IMR-90 (cell line): ENCODE measurements around the gene COL25A1. TPM values are rescaled to one million over a fixed set of nuclear protein-coding genes. Genes with fewer than 3 reads are reported as not detected.

Experiments
- ATAC-seq: fragments of 200-7000 bp; cut with Tn5 transposase; 2 replicates; pipeline ENCODE4 v1.9.1; 2020; ENCODE audit warnings: low read depth, mild to moderate bottlenecking, moderate library complexity
- BruUV-seq: library from RNA; stranded (reverse); fragments of 400-500 nt; replicated peaks from 2 replicates; lab custom pipeline; 2021; lab: Mats Ljungman, UMichigan
- CTCF ChIA-PET: fragments of 300-600 bp; formaldehyde crosslinking; extraction: SDS; loops from one replicate; lab custom pipeline; 2021; ENCODE audit warnings: antibody characterized with exemption; lab: Yijun Ruan, JAX
- POLR2A ChIA-PET: fragments of 300-600 bp; sonication (Branson Sonifier 250); formaldehyde crosslinking; loops from one replicate; lab custom pipeline; 2022; ENCODE audit warnings: antibody characterized with exemption; ENCODE audit not compliant: unreplicated experiment; lab: Charles Lee
- DNase-seq: peaks from one replicate; pipeline ENCODE4 v3.0.0; 2013
- H2AFZ ChIP-seq: replicated peaks from 2 replicates; pipeline ENCODE3; 2013; ENCODE audit warnings: low read length, mild to moderate bottlenecking; ENCODE audit not compliant: poor library complexity
- H2AK5ac ChIP-seq: 2 replicates; pipeline ENCODE4 v1.6.1; 2013; ENCODE audit warnings: low read depth, low read length, inconsistent platforms
- H2AK9ac ChIP-seq: replicated peaks from 2 replicates; pipeline ENCODE3; 2013; ENCODE audit warnings: mild to moderate bottlenecking, low read depth, low read length, moderate library complexity; ENCODE audit not compliant: poor library complexity
- H2BK120ac ChIP-seq: 2 replicates; pipeline ENCODE4 v1.6.1; 2013; ENCODE audit warnings: low read depth, low read length, inconsistent platforms
- H2BK15ac ChIP-seq: 3 replicates; pipeline ENCODE4 v1.6.1; 2013; ENCODE audit warnings: low read depth, low read length, inconsistent platforms
- H2BK20ac ChIP-seq: 2 replicates; pipeline ENCODE4 v1.6.1; 2013; ENCODE audit warnings: low read depth, mild to moderate bottlenecking, inconsistent platforms, low read length, moderate library complexity
- H2BK5ac ChIP-seq: 2 replicates; pipeline ENCODE4 v1.6.1; 2013; ENCODE audit warnings: mild to moderate bottlenecking, low read depth, low read length, inconsistent platforms; ENCODE audit not compliant: poor library complexity, severe bottlenecking
- H3K14ac ChIP-seq: replicated peaks from 2 replicates; pipeline ENCODE4 v1.6.1; 2013; ENCODE audit warnings: low read depth, low read length, inconsistent platforms
- H3K18ac ChIP-seq: 2 replicates; pipeline ENCODE4 v1.6.1; 2013; ENCODE audit warnings: low read depth, low read length, control low read depth
- H3K23ac ChIP-seq: 2 replicates; pipeline ENCODE4 v1.6.1; 2013; ENCODE audit warnings: low read depth, low read length, inconsistent platforms
- H3K27ac ChIP-seq: 2 replicates; pipeline ENCODE4 v1.5.1; 2013; ENCODE audit warnings: mild to moderate bottlenecking, control low read depth, low read length; ENCODE audit not compliant: insufficient read depth
- H3K27me3 ChIP-seq: 2 replicates; pipeline ENCODE4 v1.6.1; 2013; ENCODE audit warnings: low read length; ENCODE audit not compliant: control insufficient read depth, insufficient read depth
- H3K36me3 ChIP-seq: 2 replicates; pipeline ENCODE4 v1.6.1; 2013; ENCODE audit warnings: low read length, mixed read lengths; ENCODE audit not compliant: control insufficient read depth, insufficient read depth
- H3K4ac ChIP-seq: 2 replicates; pipeline ENCODE4 v1.6.1; 2013; ENCODE audit warnings: low read depth, low read length, inconsistent platforms
- H3K4me1 ChIP-seq: 2 replicates; pipeline ENCODE4 v1.6.1; 2013; ENCODE audit warnings: low read length, mixed read lengths; ENCODE audit not compliant: control insufficient read depth, insufficient read depth
- H3K4me2 ChIP-seq: 2 replicates; pipeline ENCODE4 v1.6.1; 2013; ENCODE audit warnings: low read depth, mild to moderate bottlenecking, control low read depth, low read length, moderate library complexity
- H3K4me3 ChIP-seq: 2 replicates; pipeline ENCODE4 v1.5.1; 2013; ENCODE audit warnings: low read depth, mild to moderate bottlenecking, control low read depth, low read length, moderate library complexity; ENCODE audit not compliant: insufficient read depth
- H3K56ac ChIP-seq: 2 replicates; pipeline ENCODE4 v1.6.1; 2013; ENCODE audit warnings: low read length, inconsistent platforms; ENCODE audit not compliant: insufficient read depth; ENCODE audit errors: extremely low read depth
- H3K79me1 ChIP-seq, 2 experiments: 2 replicates each; pipeline ENCODE4 v1.6.1; 2013; ENCODE audit warnings: low read length in 2 of 2, inconsistent platforms in 1 of 2, low read depth in 1 of 2
- H3K9ac ChIP-seq: 2 replicates; pipeline ENCODE4 v1.6.1; 2013; ENCODE audit warnings: low read depth, low read length, control low read depth
- H3K9me1 ChIP-seq: 2 replicates; pipeline ENCODE4 v1.6.1; 2013; ENCODE audit warnings: low read length, inconsistent platforms; ENCODE audit not compliant: insufficient read depth
- H3K9me3 ChIP-seq: 2 replicates; pipeline ENCODE4 v1.6.1; 2013; ENCODE audit warnings: low read length; ENCODE audit not compliant: control insufficient read depth, insufficient read depth
- H4K20me1 ChIP-seq: 2 replicates; pipeline ENCODE4 v1.6.1; 2013; ENCODE audit warnings: low read length, inconsistent platforms; ENCODE audit not compliant: insufficient read depth
- H4K5ac ChIP-seq: 2 replicates; pipeline ENCODE4 v1.6.1; 2013; ENCODE audit warnings: mild to moderate bottlenecking, low read depth, low read length, control low read depth
- H4K8ac ChIP-seq, 2 experiments: 2 replicates each; pipeline ENCODE4 v1.6.1; 2013; ENCODE audit warnings: low read depth in 2 of 2, low read length in 2 of 2, control low read depth in 1 of 2, inconsistent platforms in 1 of 2
- H4K91ac ChIP-seq: 2 replicates; pipeline ENCODE4 v1.6.1; 2013; ENCODE audit warnings: low read depth, low read length, inconsistent platforms; ENCODE audit not compliant: insufficient read depth
- BHLHE40 ChIP-seq: fragments of 150-350 bp; IDR thresholded peaks from 2 replicates; pipeline ENCODE4 v1.6.1; 2016; ENCODE audit warnings: mild to moderate bottlenecking, low read depth, low read length
- CEBPB ChIP-seq: IDR thresholded peaks from 2 replicates; pipeline ENCODE4 v1.6.1; 2012; ENCODE audit warnings: low read depth, low read length, improper control_type of control experiment
- RAD21 ChIP-seq: IDR thresholded peaks from 2 replicates; pipeline ENCODE4 v1.6.1; 2012; ENCODE audit warnings: low read length, improper control_type of control experiment
- USF2 ChIP-seq: fragments of 150-350 bp; IDR thresholded peaks from 2 replicates; pipeline ENCODE4 v1.6.1; 2017; ENCODE audit warnings: mild to moderate bottlenecking, antibody characterized with exemption, low read length, low read depth
- WGBS, 2 experiments: methylation state at CpG; one replicate each; pipeline versions ENCODE4 v1.1.5 to v1.1.7; 2013; ENCODE audit warnings: missing lambda C conversion rate in 2 of 2; ENCODE audit not compliant: insufficient read length in 1 of 2; ENCODE audit errors: extremely low coverage in 2 of 2; 5-methylcytosine and 5-hydroxymethylcytosine counted together
- dilution Hi-C: fragments of 300-500 bp; cut with HindIII; formaldehyde crosslinking; loops from one replicate; pipeline ENCODE4 v1.14.3; 2018; ENCODE audit warnings: low sequenced_read_pairs; ENCODE audit not compliant: unreplicated experiment
- in situ Hi-C: fragments of 300-500 bp; cut with MboI; formaldehyde crosslinking; loops from 3 replicates; pipeline ENCODE4 v1.14.3; 2019; ENCODE audit warnings: low sequenced_read_pairs, inconsistent platforms, mixed read lengths
- intact Hi-C: fragments of 100-400 bp; cut with micrococcal nuclease; formaldehyde crosslinking; loops from 2 replicates; pipeline ENCODE4 v1.10.0; 2022
- polyA plus RNA-seq, 3 experiments: library from polyadenylated mRNA; depleted of rRNA; stranded (reverse); fragments of >200 nt; gene quantifications; 2 replicates each; pipeline ENCODE4 v1.2.3, GENCODE V29; 2012; ENCODE audit warnings: low replicate concordance in 1 of 3
- total RNA-seq: library from RNA; depleted of rRNA; stranded (reverse); fragments of >200 nt; gene quantifications from 2 replicates; pipeline ENCODE4 v1.2.3, GENCODE V29; 2012

COL25A1 gene
- total and polyA plus RNA-seq, 2 of the 4 experiments (the other 2 are of a cell fraction), result under 0.01 to 0.05 TPM

- H3K4me3 ChIP-seq, result no peak overlapping the region
- H2AK9ac ChIP-seq, result no peak overlapping the region
- H3K4ac ChIP-seq, result no peak overlapping the region
- ChIA-PET CTCF (no interaction called here), POLR2A (no interaction called here)
- H3K9ac ChIP-seq, result no peak overlapping the region
- no peak overlapping the region for H3K18ac ChIP-seq
- no peak overlapping the region for H2BK20ac ChIP-seq
- no peak overlapping the region for H2BK15ac ChIP-seq
- no peaks in the 10 kb centered on the region for H3K79me1 ChIP-seq
- no peaks in the 10 kb centered on the region for H3K36me3 ChIP-seq
- DNase-seq (no peak), ATAC-seq (no peak)
- H3K23ac ChIP-seq, result no peak overlapping the region
- H2BK120ac ChIP-seq, result no peak overlapping the region
- in situ Hi-C loops (no loop called here), dilution Hi-C loops (no loop called here), intact Hi-C loops (no loop called here)
- H3K4me2 ChIP-seq, result no peak overlapping the region
- H3K9me1 ChIP-seq, result no peaks in the 10 kb centered on the region
- peaks cover 3% of the 10 kb centered on the region for H3K4me1 ChIP-seq
- no peak overlapping the region for H4K8ac ChIP-seq
- no peak overlapping the region for H4K5ac ChIP-seq
- no peak overlapping the region for H2BK5ac ChIP-seq
- no peak overlapping the region for H2AK5ac ChIP-seq
- WGBS, 2 experiments, result no CpG with 5 or more reads among the region's 4 CpGs
- H4K91ac ChIP-seq, result no peak overlapping the region
- H2AFZ ChIP-seq, result no peak overlapping the region
- H3K14ac ChIP-seq, result no peak overlapping the region
- TF ChIP-seq USF2, result no peak
- TF ChIP-seq BHLHE40, result no peak
- TF ChIP-seq RAD21, result no peak
- no peak for TF ChIP-seq CEBPB
- H4K20me1 ChIP-seq, result no peaks in the 10 kb centered on the region
- H3K56ac ChIP-seq, result no peak overlapping the region
- no TSS peak for BruUV-seq
- no peaks in the 10 kb centered on the region for H3K27me3 ChIP-seq
- peaks cover 9% of the 10 kb centered on the region for H3K9me3 ChIP-seq
- H3K27ac ChIP-seq, result no peak overlapping the region
Measured at GRCh38 chr4:109020861-109021260, 281.6 kb downstream of the COL25A1 start.
